ENCODE measurements around the gene ZNF322. TPM values are rescaled to one million over a fixed set of nuclear protein-coding genes. Genes with fewer than 3 reads are reported as not detected.

The ZNF322 gene
- total and polyA plus RNA-seq, 2 of the 8 experiments (the other 6 are each of a cell fraction or from before 2014, with no cell fraction given), result 5.3 to 35.0 TPM

DNA sequence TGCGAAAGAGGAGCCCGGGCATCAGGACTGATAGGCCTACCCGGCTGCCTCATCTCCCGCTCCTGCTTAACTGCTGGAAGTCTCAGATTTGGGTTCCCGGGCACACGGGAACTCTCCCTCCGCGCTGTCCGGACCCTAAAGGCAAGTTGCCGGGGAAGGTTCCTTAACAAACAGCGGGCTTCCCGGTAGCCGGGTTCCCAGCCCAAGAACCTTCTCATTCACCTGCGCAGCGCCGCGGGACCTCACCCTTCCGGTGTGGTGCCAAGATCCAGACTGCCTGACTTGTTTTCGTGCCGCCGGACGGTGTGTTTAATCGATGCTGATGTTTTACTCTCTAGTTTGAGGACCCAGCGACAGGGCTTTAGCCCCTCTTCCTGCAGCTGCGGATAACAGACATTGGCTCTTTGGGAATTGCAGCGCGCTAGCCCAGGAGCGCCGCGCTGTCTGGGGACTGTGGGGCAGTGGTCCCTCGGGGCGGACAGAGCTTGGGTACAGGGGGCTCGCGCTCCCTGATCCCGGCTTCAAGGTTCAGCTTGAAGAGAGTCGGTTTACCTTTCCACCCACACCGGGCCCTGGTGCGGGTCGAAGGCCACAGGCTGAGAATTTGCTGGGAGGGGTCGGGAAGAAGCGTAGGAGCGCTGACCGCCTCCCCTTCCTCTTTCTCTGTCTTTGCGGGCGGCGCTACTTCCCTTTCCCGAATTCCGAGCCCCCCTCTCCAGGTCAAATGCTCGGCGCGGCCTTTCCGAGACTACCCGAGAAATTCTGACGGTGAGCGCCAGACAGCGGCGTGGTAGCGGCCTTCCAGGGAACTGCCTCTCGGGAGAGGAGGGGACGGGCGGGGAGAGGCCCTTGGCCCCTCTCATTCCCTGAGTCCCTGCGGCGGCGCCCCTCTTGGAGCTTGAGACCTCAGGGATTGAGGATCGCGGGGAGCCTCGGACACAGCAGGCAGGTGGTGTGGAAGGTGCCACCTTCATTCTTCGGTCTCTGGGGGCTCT is 45.6 kb downstream of the ZNF322 start (continued):
- TF ChIP-seq KDM4A (IDR thresholded peaks at IDR 0.05; ENCODE audit: low read depth, low read length, severe bottlenecking) (peak; percentile 96), EZH2 (IDR thresholded peaks at IDR 0.05; ENCODE audit: low read depth, low read length, severe bottlenecking) (peak; percentile 81), TAF1 (IDR thresholded peaks at IDR 0.05; ENCODE audit: low read depth, low read length) (no peak), SP4 (IDR thresholded peaks at IDR 0.05; ENCODE audit: low read length) (no peak), ASH2L (IDR thresholded peaks at IDR 0.05; ENCODE audit: low read length) (peak; percentile 84), JUND (IDR thresholded peaks at IDR 0.05; ENCODE audit: low read length) (no peak), PHF8 (conservative IDR thresholded peaks at IDR 0.05; ENCODE audit: low read depth, low read length) (no peak), RBBP5 (IDR thresholded peaks at IDR 0.05; ENCODE audit: borderline replicate concordance, low read depth, low read length) (0 out of 2 replicates have a peak, but pooled peaks have one; percentile 71), CTBP2 (IDR thresholded peaks at IDR 0.05; ENCODE audit: borderline replicate concordance, insufficient read depth, insufficient read length, low read length) (peak; percentile 86), CHD1 (IDR thresholded peaks at IDR 0.05; ENCODE audit: low read depth, low read length) (no peak), SRF (IDR thresholded peaks at IDR 0.05; ENCODE audit: low read depth, low read length) (no peak), GABPA (IDR thresholded peaks at IDR 0.05; ENCODE audit: borderline replicate concordance, insufficient read depth, low read length) (no peak)
- TF ChIP-seq, protein P1, sequence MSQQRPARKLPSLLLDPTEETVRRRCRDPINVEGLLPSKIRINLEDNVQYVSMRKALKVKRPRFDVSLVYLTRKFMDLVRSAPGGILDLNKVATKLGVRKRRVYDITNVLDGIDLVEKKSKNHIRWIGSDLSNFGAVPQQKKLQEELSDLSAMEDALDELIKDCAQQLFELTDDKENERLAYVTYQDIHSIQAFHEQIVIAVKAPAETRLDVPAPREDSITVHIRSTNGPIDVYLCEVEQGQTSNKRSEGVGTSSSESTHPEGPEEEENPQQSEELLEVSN (IDR thresholded peaks at IDR 0.05), result peak; percentile 27; the same call in 1 of the 2 replicates
- TF ChIP-seq, protein P2, sequence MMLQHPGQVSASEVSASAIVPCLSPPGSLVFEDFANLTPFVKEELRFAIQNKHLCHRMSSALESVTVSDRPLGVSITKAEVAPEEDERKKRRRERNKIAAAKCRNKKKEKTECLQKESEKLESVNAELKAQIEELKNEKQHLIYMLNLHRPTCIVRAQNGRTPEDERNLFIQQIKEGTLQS (IDR thresholded peaks at IDR 0.05; ENCODE audit: insufficient read depth, low read depth, low read length), result no peak
- TF ChIP-seq, protein P3, sequence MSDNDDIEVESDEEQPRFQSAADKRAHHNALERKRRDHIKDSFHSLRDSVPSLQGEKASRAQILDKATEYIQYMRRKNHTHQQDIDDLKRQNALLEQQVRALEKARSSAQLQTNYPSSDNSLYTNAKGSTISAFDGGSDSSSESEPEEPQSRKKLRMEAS (IDR thresholded peaks at IDR 0.05), result no peak

All from H1 (cell line).